ENCODE measurements around the gene UCP2.

DNA sequence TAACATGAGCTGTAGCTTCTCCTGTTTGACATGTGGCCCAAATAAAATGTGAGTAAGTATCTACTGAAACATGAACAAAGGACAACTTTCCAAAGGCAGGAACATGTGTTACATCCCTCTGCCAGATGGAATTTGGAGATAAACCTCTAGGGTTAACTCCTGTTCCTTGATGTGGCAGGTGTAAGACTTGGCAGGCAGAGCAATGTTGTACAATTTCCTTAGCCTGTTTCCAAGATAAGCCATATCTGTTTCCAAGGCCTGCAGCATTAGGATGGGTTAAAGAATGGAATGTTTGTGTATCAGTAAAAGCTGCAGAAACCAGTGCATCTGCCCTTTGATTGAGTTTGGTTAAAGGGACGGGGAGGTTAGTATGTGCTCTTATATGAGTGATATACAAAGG, 40.6 kb downstream of the UCP2 start:
- TF ChIP-seq, protein P1, sequence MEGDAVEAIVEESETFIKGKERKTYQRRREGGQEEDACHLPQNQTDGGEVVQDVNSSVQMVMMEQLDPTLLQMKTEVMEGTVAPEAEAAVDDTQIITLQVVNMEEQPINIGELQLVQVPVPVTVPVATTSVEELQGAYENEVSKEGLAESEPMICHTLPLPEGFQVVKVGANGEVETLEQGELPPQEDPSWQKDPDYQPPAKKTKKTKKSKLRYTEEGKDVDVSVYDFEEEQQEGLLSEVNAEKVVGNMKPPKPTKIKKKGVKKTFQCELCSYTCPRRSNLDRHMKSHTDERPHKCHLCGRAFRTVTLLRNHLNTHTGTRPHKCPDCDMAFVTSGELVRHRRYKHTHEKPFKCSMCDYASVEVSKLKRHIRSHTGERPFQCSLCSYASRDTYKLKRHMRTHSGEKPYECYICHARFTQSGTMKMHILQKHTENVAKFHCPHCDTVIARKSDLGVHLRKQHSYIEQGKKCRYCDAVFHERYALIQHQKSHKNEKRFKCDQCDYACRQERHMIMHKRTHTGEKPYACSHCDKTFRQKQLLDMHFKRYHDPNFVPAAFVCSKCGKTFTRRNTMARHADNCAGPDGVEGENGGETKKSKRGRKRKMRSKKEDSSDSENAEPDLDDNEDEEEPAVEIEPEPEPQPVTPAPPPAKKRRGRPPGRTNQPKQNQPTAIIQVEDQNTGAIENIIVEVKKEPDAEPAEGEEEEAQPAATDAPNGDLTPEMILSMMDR (IDR thresholded peaks at IDR 0.05; ENCODE audit: low read depth, low read length, poor library complexity, severe bottlenecking), result no peak
- no peak for TF ChIP-seq EZH2phosphoT487 (IDR thresholded peaks at IDR 0.05; ENCODE audit: borderline replicate concordance, low read length)

Measured in DOHH2 (cell line).